ENCODE results near the gene MORC1. TPM values are rescaled to one million over a fixed set of nuclear protein-coding genes. Genes with fewer than 3 reads are reported as not detected.

The MORC1 gene
- total RNA-seq, 1 donor from 2014 or later: not detected

- no peak overlapping the region for H3K27ac ChIP-seq
- H3K36me3 ChIP-seq: no peaks in the 10 kb centered on the region
- H3K79me2 ChIP-seq (ENCODE audit: low read depth): no peaks in the 10 kb centered on the region
- H3K9me3 ChIP-seq (ENCODE audit: low read depth): no peaks in the 10 kb centered on the region
- no peaks in the 10 kb centered on the region for H3K27me3 ChIP-seq
- Mint-ChIP-seq H3K4me1 (no peaks in the 10 kb centered on the region), H3K9me3 (no peaks in the 10 kb centered on the region), H3K27ac (no peak overlapping the region), H3K27me3 (ENCODE audit: insufficient read depth, low read depth) (no peaks in the 10 kb centered on the region), H3K36me3 (no peaks in the 10 kb centered on the region), H3K4me3 (no peak overlapping the region)
- no peak overlapping the region for H3K9ac ChIP-seq
- TF ChIP-seq EZH2 (IDR thresholded peaks at IDR 0.05) (no peak), EZH2phosphoT487 (IDR thresholded peaks at IDR 0.05) (no peak), CTCF (IDR thresholded peaks at IDR 0.05) (no peak)
- no peaks in the 10 kb centered on the region for H3K4me1 ChIP-seq
- H4K20me1 ChIP-seq (ENCODE audit: low read depth): no peaks in the 10 kb centered on the region
- no peak for DNase-seq (ENCODE audit: low spot score)
- no peaks in the 10 kb centered on the region for H3F3A ChIP-seq (ENCODE audit: low read depth)
- H3K4me3 ChIP-seq: no peak overlapping the region
- H2AFZ ChIP-seq (replicated peaks): no peak overlapping the region
- no peak overlapping the region for H3K4me2 ChIP-seq
These were observed 37.9 kb upstream of the MORC1 start for GRCh38 chr3:109155828-109156227.

GRCh38 chr3:109154979-109155378 is 37.0 kb upstream of the MORC1 start:
- TF ChIP-seq EZH2 (IDR thresholded peaks at IDR 0.05) (no peak), EZH2phosphoT487 (IDR thresholded peaks at IDR 0.05) (no peak), CTCF (IDR thresholded peaks at IDR 0.05) (no peak)
- no peaks in the 10 kb centered on the region for H3K27me3 ChIP-seq
- H3K4me2 ChIP-seq: no peak overlapping the region
- H3K4me1 ChIP-seq: no peaks in the 10 kb centered on the region
- H3F3A ChIP-seq (ENCODE audit: low read depth): no peaks in the 10 kb centered on the region
- no peak overlapping the region for H3K4me3 ChIP-seq
- no peak overlapping the region for H3K27ac ChIP-seq
- no peak overlapping the region for H2AFZ ChIP-seq (replicated peaks)
- Mint-ChIP-seq H3K4me1 (no peaks in the 10 kb centered on the region), H3K27ac (no peak overlapping the region), H3K9me3 (no peaks in the 10 kb centered on the region), H3K36me3 (no peaks in the 10 kb centered on the region), H3K27me3 (ENCODE audit: insufficient read depth, low read depth) (no peaks in the 10 kb centered on the region), H3K4me3 (no peak overlapping the region)
- no peak for DNase-seq (ENCODE audit: low spot score)
- H4K20me1 ChIP-seq (ENCODE audit: low read depth): no peaks in the 10 kb centered on the region
- H3K36me3 ChIP-seq: no peaks in the 10 kb centered on the region
- no peaks in the 10 kb centered on the region for H3K9me3 ChIP-seq (ENCODE audit: low read depth)
- no peak overlapping the region for H3K9ac ChIP-seq
- no peaks in the 10 kb centered on the region for H3K79me2 ChIP-seq (ENCODE audit: low read depth)

- H3K36me3 Mint-ChIP-seq: no peaks in the 10 kb centered on the region
These were observed 34.4 kb upstream of the MORC1 start for GRCh38 chr3:109152320-109152719.

More at GRCh38 chr3:109152320-109152719, 34.4 kb upstream of the MORC1 start:
- Histone ChIP-seq H2AFZ (replicated peaks) (no peak overlapping the region), H3K4me3 (no peak overlapping the region), H3K9ac (no peak overlapping the region), H3K36me3 (no peaks in the 10 kb centered on the region), H3K4me2 (no peak overlapping the region), H3F3A (ENCODE audit: low read depth) (no peaks in the 10 kb centered on the region), H3K27ac (no peak overlapping the region), H3K4me1 (no peaks in the 10 kb centered on the region), H3K27me3 (no peaks in the 10 kb centered on the region), H3K79me2 (ENCODE audit: low read depth) (no peaks in the 10 kb centered on the region), H3K9me3 (ENCODE audit: low read depth) (no peaks in the 10 kb centered on the region), H4K20me1 (ENCODE audit: low read depth) (no peaks in the 10 kb centered on the region)
- Mint-ChIP-seq H3K4me1 (no peaks in the 10 kb centered on the region), H3K4me3 (no peak overlapping the region), H3K27me3 (ENCODE audit: insufficient read depth, low read depth) (no peaks in the 10 kb centered on the region), H3K27ac (no peak overlapping the region), H3K9me3 (no peaks in the 10 kb centered on the region)
- TF ChIP-seq EZH2phosphoT487 (IDR thresholded peaks at IDR 0.05): no peak
- TF ChIP-seq CTCF (IDR thresholded peaks at IDR 0.05): no peak
- TF ChIP-seq EZH2 (IDR thresholded peaks at IDR 0.05): no peak
- no peak for DNase-seq (ENCODE audit: low spot score)
